MCF 10A (cell line): ENCODE data around the gene MRPS12. TPM values are rescaled to one million over a fixed set of nuclear protein-coding genes. Genes with fewer than 3 reads are reported as not detected.

Experiments
- BruUV-seq: library from RNA; stranded (reverse); fragments of 400-500 nt; replicated peaks from 2 replicates; lab custom pipeline; 2021; lab: Mats Ljungman, UMichigan
- CTCF ChIA-PET: fragments of 300-600 bp; sonication (Branson Sonifier 250); formaldehyde crosslinking; extraction: SDS; loops from one replicate; lab custom pipeline; 2021; ENCODE audit warnings: antibody characterized with exemption, inconsistent platforms; lab: Yijun Ruan, JAX
- POLR2A ChIA-PET: fragments of 300-600, 350-650 bp; sonication (Branson Sonifier 250); formaldehyde crosslinking; extraction: SDS; loops from one replicate; lab custom pipeline; 2020; ENCODE audit warnings: antibody characterized with exemption, inconsistent platforms; lab: Yijun Ruan, JAX
- DNase-seq: peaks from one replicate; pipeline ENCODE4 v3.0.0-alpha.2; 2018; ENCODE audit not compliant: unreplicated experiment
- H3K27ac Mint-ChIP-seq: one replicate; pipeline ENCODE4 v1.8.0; 2022; ENCODE audit warnings: mild to moderate bottlenecking, low read depth, mixed read lengths; ENCODE audit not compliant: unreplicated experiment
- H3K27me3 Mint-ChIP-seq: one replicate; pipeline ENCODE4 v1.8.0; 2022; ENCODE audit warnings: mixed read lengths; ENCODE audit not compliant: insufficient read depth, unreplicated experiment
- H3K36me3 Mint-ChIP-seq: one replicate; pipeline ENCODE4 v1.8.0; 2022; ENCODE audit warnings: mild to moderate bottlenecking, moderate library complexity, mixed read lengths; ENCODE audit not compliant: insufficient read depth, unreplicated experiment
- H3K4me1 Mint-ChIP-seq: one replicate; pipeline ENCODE4 v1.8.0; 2022; ENCODE audit warnings: mixed read lengths; ENCODE audit not compliant: insufficient read depth, unreplicated experiment
- H3K4me3 Mint-ChIP-seq: one replicate; pipeline ENCODE4 v1.8.0; 2022; ENCODE audit warnings: mild to moderate bottlenecking, moderate library complexity, mixed read lengths; ENCODE audit not compliant: unreplicated experiment
- H3K9me3 Mint-ChIP-seq: one replicate; pipeline ENCODE4 v1.8.0; 2022; ENCODE audit warnings: mixed read lengths; ENCODE audit not compliant: unreplicated experiment
- intact Hi-C: fragments of 100-400 bp; cut with micrococcal nuclease; formaldehyde crosslinking; loops from 2 replicates; pipeline ENCODE4 v1.14.1; 2022
- total RNA-seq: library from RNA; stranded (reverse); gene quantifications from 2 replicates; pipeline ENCODE4 v1.2.3, GENCODE V29; 2022
- TF ChIP-seq, protein P1 (sequence below): fragments of 200-600 bp; IDR thresholded peaks from one replicate; pipeline ENCODE4 v1.8.0; 2022; ENCODE audit warnings: antibody characterized with exemption, mild to moderate bottlenecking; ENCODE audit not compliant: unreplicated experiment

The MRPS12 gene
- total RNA-seq, 1 experiment from 2014 or later: 53.3 TPM

GRCh38 chr19:38920602-38921419 lies 9.9 kb upstream of the MRPS12 start:
- Mint-ChIP-seq H3K36me3 (peaks cover 20% of the 10 kb centered on the region), H3K27ac (no peak overlapping the region), H3K9me3 (no peaks in the 10 kb centered on the region), H3K27me3 (no peaks in the 10 kb centered on the region), H3K4me1 (no peaks in the 10 kb centered on the region), H3K4me3 (no peak overlapping the region)
- DNase-seq: no peak
- ChIA-PET POLR2A (no interaction called here), CTCF (interaction anchor here (1.7 kb wide), 1 partner anchor 14 kb away, joined by 10 read pairs; no protein-coding TSS in a partner anchor)
- TF ChIP-seq, protein P1, sequence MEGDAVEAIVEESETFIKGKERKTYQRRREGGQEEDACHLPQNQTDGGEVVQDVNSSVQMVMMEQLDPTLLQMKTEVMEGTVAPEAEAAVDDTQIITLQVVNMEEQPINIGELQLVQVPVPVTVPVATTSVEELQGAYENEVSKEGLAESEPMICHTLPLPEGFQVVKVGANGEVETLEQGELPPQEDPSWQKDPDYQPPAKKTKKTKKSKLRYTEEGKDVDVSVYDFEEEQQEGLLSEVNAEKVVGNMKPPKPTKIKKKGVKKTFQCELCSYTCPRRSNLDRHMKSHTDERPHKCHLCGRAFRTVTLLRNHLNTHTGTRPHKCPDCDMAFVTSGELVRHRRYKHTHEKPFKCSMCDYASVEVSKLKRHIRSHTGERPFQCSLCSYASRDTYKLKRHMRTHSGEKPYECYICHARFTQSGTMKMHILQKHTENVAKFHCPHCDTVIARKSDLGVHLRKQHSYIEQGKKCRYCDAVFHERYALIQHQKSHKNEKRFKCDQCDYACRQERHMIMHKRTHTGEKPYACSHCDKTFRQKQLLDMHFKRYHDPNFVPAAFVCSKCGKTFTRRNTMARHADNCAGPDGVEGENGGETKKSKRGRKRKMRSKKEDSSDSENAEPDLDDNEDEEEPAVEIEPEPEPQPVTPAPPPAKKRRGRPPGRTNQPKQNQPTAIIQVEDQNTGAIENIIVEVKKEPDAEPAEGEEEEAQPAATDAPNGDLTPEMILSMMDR: no peak
- BruUV-seq: no TSS peak
- intact Hi-C loops: no loop called here

- peaks cover 20% of the 10 kb centered on the region for H3K36me3 Mint-ChIP-seq
- no peak for DNase-seq
- ChIA-PET CTCF (no interaction called here), POLR2A (interaction anchor here (1.0 kb wide), 1 partner anchor 21 kb away, joined by 4 read pairs; the partner anchor contains the start of gene NFKBIB)
- H3K27ac Mint-ChIP-seq: no peak overlapping the region
- no peaks in the 10 kb centered on the region for H3K9me3 Mint-ChIP-seq
- no peaks in the 10 kb centered on the region for H3K4me1 Mint-ChIP-seq
- TF ChIP-seq, protein P1: no peak
- BruUV-seq: no TSS peak
- no peaks in the 10 kb centered on the region for H3K27me3 Mint-ChIP-seq
- intact Hi-C loops: no loop called here
- no peak overlapping the region for H3K4me3 Mint-ChIP-seq
Observed at GRCh38 chr19:38921420-38922274, 9.1 kb upstream of the MRPS12 start.

DNA sequence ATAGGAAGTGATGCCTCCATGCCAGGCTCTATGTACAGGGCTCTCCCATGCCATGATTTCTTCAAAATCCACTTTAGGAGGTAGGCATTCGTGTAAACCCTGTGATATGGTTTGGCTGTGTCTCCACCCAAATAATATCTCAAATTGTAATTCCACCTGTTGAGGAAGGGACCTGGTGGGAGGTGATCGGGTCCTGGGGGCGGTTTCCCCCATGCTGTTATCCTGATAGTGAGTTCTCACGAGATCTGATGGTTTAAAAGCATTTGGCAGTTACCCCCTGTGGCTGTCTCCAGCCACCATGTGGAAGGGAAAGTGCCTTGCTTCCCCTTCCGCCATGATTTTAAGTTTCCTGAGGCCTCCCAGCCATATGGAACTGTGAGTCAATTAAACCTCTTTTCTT lies 8.3 kb upstream of the MRPS12 start:
- intact Hi-C loops: no loop called here
- POLR2A ChIA-PET: interaction anchor here (1.0 kb wide), 1 partner anchor 22 kb away, joined by 4 read pairs; the partner anchor contains the start of gene NFKBIB

More for the DNA sequence above, 8.3 kb upstream of the MRPS12 start:
- H3K27ac Mint-ChIP-seq: no peak overlapping the region
- H3K9me3 Mint-ChIP-seq: no peaks in the 10 kb centered on the region
- BruUV-seq: no TSS peak
- H3K36me3 Mint-ChIP-seq: peaks cover 26% of the 10 kb centered on the region
- TF ChIP-seq, protein P1: no peak
- H3K4me1 Mint-ChIP-seq: no peaks in the 10 kb centered on the region
- no peak for DNase-seq
- no peak overlapping the region for H3K4me3 Mint-ChIP-seq
- H3K27me3 Mint-ChIP-seq: no peaks in the 10 kb centered on the region
- CTCF ChIA-PET: no interaction called here
